ENCODE results near the gene CA11. TPM values are rescaled to one million over a fixed set of nuclear protein-coding genes. Genes with fewer than 3 reads are reported as not detected.

CA11 gene
- total and polyA plus RNA-seq, 11 donors, result 2.2 to 14.8 (median 5.8) TPM

- no peaks in the 10 kb centered on the region for H3K4me1 ChIP-seq
- no peaks in the 10 kb centered on the region for H3K9me3 ChIP-seq
- ATAC-seq (no peak), DNase-seq (no peak)
- 88 to 92% (median 91%) methylated on average over 30 to 39 of the region's 39 CpGs for WGBS, 4 donors
- H3K27ac ChIP-seq, result no peak overlapping the region
- H3K27me3 ChIP-seq, result peaks cover 0 to 12% (median 0%) of the 10 kb centered on the region in 9 donors
- H3K4me3 ChIP-seq, result no peak overlapping the region
- intact Hi-C loops (cut with DNase I), result no loop called here
- TF ChIP-seq POLR2A (IDR thresholded peaks at IDR 0.05), result no peak
- TF ChIP-seq CTCF (IDR thresholded peaks at IDR 0.05), result no peak
- no peaks in the 10 kb centered on the region for H3K36me3 ChIP-seq
Measured at GRCh38 chr19:48603449-48603848, 42.5 kb downstream of the CA11 start.

- TF ChIP-seq CTCF (IDR thresholded peaks at IDR 0.05) (no peak), POLR2A (IDR thresholded peaks at IDR 0.05) (no peak)
- ATAC-seq (no peak), DNase-seq (no peak)
- Histone ChIP-seq H3K27ac (no peak overlapping the region), H3K27me3 (peaks cover 0 to 12% (median 0%) of the 10 kb centered on the region in 9 donors), H3K4me3 (no peak overlapping the region), H3K4me1 (no peaks in the 10 kb centered on the region), H3K9me3 (no peaks in the 10 kb centered on the region), H3K36me3 (no peaks in the 10 kb centered on the region)
- 83 to 87% (median 84%) methylated on average over 9 of the region's 9 CpGs for WGBS, 4 donors
- intact Hi-C loops (cut with DNase I), result no loop called here
Measured at GRCh38 chr19:48603001-48603400, 43.0 kb downstream of the CA11 start.

GRCh38 chr19:48600679-48601417 is 45.1 kb downstream of the CA11 start:
- 82 to 91% (median 86%) methylated on average over 19 to 21 of the region's 21 CpGs for WGBS, 4 donors
- no peaks in the 10 kb centered on the region for H3K9me3 ChIP-seq
- no peaks in the 10 kb centered on the region for H3K36me3 ChIP-seq
- ATAC-seq (no peak), DNase-seq (no peak)
- H3K4me3 ChIP-seq, result no peak overlapping the region
- no peak overlapping the region for H3K27ac ChIP-seq
- no peak for TF ChIP-seq CTCF (IDR thresholded peaks at IDR 0.05)
- no peak for TF ChIP-seq POLR2A (IDR thresholded peaks at IDR 0.05)
- no peaks in the 10 kb centered on the region for H3K4me1 ChIP-seq
- peaks cover 0 to 12% (median 0%) of the 10 kb centered on the region in 9 donors for H3K27me3 ChIP-seq
- intact Hi-C loops (cut with DNase I), result no loop called here

GRCh38 chr19:48598996-48599700 is 46.8 kb downstream of the CA11 start:
- Histone ChIP-seq H3K9me3 (no peaks in the 10 kb centered on the region), H3K4me3 (no peak overlapping the region), H3K4me1 (no peaks in the 10 kb centered on the region), H3K27me3 (peaks cover 0 to 12% (median 0%) of the 10 kb centered on the region in 9 donors), H3K27ac (no peak overlapping the region), H3K36me3 (no peaks in the 10 kb centered on the region)
- 70 to 81% (median 73%) methylated on average over 23 to 30 of the region's 30 CpGs for WGBS, 4 donors
- DNase-seq (no peak), ATAC-seq (no peak)
- TF ChIP-seq POLR2A (IDR thresholded peaks at IDR 0.05), result no peak
- no peak for TF ChIP-seq CTCF (IDR thresholded peaks at IDR 0.05)
- intact Hi-C loops (cut with DNase I), result no loop called here

Data from heart left ventricle (tissue), 16 donors.